Measurements from ENCODE around the gene PPM1N.
A peak's percentile ranks its signal among the peaks of the same experiment; 100 is the strongest.
"Not testable (repeated sequence)": the region's sequence is repeated elsewhere in the genome, so short reads cannot be mapped to it uniquely, and the experiment has no call there.

The PPM1N gene

DNA sequence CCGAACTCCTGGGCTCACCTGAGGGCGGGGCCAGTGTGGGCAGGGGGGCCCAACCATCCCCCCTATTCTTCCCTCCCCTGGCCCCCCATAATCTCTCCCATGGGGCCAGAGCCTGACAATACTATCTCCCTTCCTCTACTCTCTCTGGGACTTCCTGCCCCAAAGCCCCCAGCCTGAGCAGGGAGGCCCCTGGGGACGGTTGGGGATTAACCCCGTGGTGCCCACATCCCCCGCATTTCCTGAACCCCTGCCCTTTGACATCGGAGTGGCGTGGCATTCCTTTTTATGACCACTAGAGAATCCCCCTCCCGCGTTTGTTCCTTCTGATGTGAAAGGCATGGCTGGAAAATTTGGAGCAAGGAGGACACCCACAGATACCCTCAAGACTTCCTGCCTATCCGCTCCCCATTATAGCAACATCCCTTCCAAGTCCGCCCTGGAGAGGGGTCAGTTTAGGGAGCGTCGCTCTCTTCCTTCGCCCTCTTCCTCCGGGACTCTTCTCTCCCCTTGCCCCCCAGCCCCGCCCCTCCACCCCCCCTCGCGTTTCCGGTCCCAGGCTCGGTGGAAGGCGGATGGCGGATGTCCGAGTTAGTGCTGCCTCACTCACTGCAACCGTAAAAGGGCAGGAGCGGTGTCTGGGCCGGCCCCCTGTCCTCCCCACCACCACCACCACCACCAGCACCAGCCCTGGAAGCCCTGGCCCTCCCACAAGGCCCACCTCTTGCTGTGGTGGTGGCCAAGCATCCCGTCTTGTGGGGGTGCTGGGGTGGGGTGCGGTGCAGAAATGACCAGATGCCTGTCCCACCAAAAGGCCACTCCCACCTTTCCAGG is 10.8 kb downstream of the PPM1N start:
- DNase-seq (ENCODE audit: low read depth in 1 of 2, low spot score in 1 of 2): peak in 1 of 2 experiments; percentile 61
- in situ Hi-C loops (cut with HindIII; ENCODE audit: low pct_unique_long_range_greater_than_20kb, low sequenced_read_pairs): no loop called here
- no peak for TF ChIP-seq JUND (IDR thresholded peaks at IDR 0.05; ENCODE audit: low read depth)

DNA sequence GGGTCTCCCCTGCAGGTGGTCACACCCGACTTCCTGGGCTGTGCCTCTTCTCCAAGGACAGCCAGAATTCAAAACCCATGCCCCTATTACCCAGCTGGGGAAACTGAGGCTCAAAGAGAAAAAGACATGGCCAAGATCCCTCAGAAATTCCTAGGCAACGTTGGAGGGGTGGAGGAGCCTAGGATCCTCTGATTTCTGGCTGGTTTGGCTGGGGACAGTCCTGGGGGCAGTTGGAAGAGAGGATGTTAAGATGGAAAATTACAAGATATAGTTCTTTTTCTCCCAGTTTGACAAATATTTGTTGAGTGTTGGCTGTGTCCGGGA is 11.4 kb downstream of the PPM1N start:
- TF ChIP-seq JUND (IDR thresholded peaks at IDR 0.05; ENCODE audit: low read depth): no peak

GRCh38 chr19:45510352-45510751 is 12.1 kb downstream of the PPM1N start:
- in situ Hi-C loops (cut with HindIII; ENCODE audit: low pct_unique_long_range_greater_than_20kb, low sequenced_read_pairs); DNase-seq (ENCODE audit: low read depth in 1 of 2, low spot score in 1 of 2): not testable (repeated sequence)

More for the DNA sequence above, 11.4 kb downstream of the PPM1N start:
- no peak for DNase-seq (ENCODE audit: low read depth in 1 of 2, low spot score in 1 of 2)
- in situ Hi-C loops (cut with HindIII; ENCODE audit: low pct_unique_long_range_greater_than_20kb, low sequenced_read_pairs): no loop called here

DNA sequence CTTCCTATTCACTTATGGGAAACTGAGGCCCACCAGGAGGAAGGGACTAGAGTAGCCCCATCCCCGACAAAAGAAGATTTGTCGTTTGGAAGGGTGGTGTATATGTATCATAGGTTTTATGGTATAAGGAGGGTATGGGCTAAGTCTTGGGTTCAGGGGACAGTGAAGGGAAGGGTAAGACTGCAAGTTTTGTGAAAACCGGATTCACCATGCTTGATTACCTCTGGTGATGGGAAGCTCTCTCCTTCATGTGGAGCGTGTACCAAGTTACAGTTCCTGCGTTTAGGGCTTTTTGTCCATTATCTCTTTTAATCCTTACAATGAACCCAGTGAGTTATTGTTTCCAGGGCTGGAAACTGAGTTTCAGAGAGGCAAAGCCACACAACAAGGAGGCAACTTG is 12.8 kb downstream of the PPM1N start:
- in situ Hi-C loops (cut with HindIII; ENCODE audit: low pct_unique_long_range_greater_than_20kb, low sequenced_read_pairs): no loop called here
- DNase-seq (ENCODE audit: low read depth in 1 of 2, low spot score in 1 of 2): no peak
- TF ChIP-seq JUND (IDR thresholded peaks at IDR 0.05; ENCODE audit: low read depth): no peak

- no peak for TF ChIP-seq JUND (IDR thresholded peaks at IDR 0.05; ENCODE audit: low read depth)
- DNase-seq (ENCODE audit: low read depth in 1 of 2, low spot score in 1 of 2): no peak
- in situ Hi-C loops (cut with HindIII; ENCODE audit: low pct_unique_long_range_greater_than_20kb, low sequenced_read_pairs): no loop called here
Measured at GRCh38 chr19:45512881-45513483, 14.7 kb downstream of the PPM1N start.

DNA sequence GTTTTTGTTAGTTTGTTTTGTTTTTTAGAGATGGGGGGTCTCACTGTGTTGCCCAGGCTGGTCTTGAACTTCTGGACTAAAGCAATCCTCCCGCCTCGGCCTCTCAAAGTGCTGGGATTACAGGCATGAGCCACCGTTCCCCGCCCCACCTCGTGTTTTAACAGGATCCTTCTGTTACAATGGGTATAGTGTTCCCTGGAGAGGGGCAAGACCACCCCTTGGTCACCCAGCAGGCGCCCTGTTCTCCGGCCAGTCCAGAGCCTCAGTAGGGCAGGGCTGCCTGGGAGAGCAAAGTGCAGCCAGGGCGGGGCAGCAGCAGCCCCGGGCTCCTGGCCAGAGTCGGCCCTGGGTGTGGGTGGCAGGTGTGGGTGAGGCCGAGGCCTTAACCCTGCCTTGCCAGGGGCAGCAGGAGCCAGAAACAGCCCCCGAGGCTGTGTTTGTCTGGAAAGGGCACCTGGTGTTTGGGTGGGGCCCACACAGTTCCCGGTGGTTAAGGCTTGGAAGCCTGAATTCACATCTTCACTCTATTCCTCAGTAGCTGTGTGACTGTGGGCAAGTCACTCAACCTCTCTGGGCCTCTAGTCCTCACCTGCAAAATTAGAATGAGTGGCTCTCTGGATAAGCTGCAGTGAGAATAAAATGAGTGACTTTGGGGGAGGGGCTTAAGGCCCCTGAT is 16.3 kb downstream of the PPM1N start:
- DNase-seq (ENCODE audit: low read depth in 1 of 2, low spot score in 1 of 2): no peak
- no peak for TF ChIP-seq JUND (IDR thresholded peaks at IDR 0.05; ENCODE audit: low read depth)

GRCh38 chr19:45515081-45515624 is 16.9 kb downstream of the PPM1N start:
- DNase-seq (ENCODE audit: low read depth in 1 of 2, low spot score in 1 of 2): no peak
- TF ChIP-seq JUND (IDR thresholded peaks at IDR 0.05; ENCODE audit: low read depth): no peak
- in situ Hi-C loops (cut with HindIII; ENCODE audit: low pct_unique_long_range_greater_than_20kb, low sequenced_read_pairs): no loop called here

More for the DNA sequence above, 16.3 kb downstream of the PPM1N start:
- in situ Hi-C loops (cut with HindIII; ENCODE audit: low pct_unique_long_range_greater_than_20kb, low sequenced_read_pairs): no loop called here

GRCh38 chr19:45515807-45516401 is 17.7 kb downstream of the PPM1N start:
- no peak for TF ChIP-seq JUND (IDR thresholded peaks at IDR 0.05; ENCODE audit: low read depth)
- in situ Hi-C loops (cut with HindIII; ENCODE audit: low pct_unique_long_range_greater_than_20kb, low sequenced_read_pairs): no loop called here
- DNase-seq (ENCODE audit: low read depth in 1 of 2, low spot score in 1 of 2): no peak

DNA sequence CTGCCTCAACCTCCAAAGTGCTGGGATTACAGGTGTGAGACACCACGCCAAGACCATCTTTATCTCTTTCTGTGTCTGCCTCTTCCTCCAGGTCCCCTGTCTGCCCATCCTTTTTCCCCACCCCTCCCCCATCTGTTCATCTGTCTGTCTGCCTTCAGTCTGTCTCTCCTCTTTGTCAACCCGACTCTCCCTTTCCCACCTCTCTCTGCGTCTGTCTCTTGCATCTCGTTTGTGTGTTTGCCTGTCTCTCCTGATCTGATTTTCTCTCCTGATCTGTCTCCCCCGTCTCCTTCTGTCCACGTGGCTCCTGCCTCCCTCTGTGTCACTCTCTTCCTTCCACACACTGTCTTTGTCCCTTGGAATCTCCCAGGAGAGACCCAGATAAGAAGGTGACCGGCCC is 19.0 kb downstream of the PPM1N start:
- TF ChIP-seq JUND (IDR thresholded peaks at IDR 0.05; ENCODE audit: low read depth): no peak
- in situ Hi-C loops (cut with HindIII; ENCODE audit: low pct_unique_long_range_greater_than_20kb, low sequenced_read_pairs): no loop called here
- DNase-seq (ENCODE audit: low read depth in 1 of 2, low spot score in 1 of 2): no peak

GRCh38 chr19:45517641-45518468 is 19.6 kb downstream of the PPM1N start:
- in situ Hi-C loops (cut with HindIII; ENCODE audit: low pct_unique_long_range_greater_than_20kb, low sequenced_read_pairs): no loop called here
- DNase-seq (ENCODE audit: low read depth in 1 of 2, low spot score in 1 of 2): no peak
- TF ChIP-seq JUND (IDR thresholded peaks at IDR 0.05; ENCODE audit: low read depth): no peak

GRCh38 chr19:45518469-45518826 is 20.2 kb downstream of the PPM1N start:
- DNase-seq (ENCODE audit: low read depth in 1 of 2, low spot score in 1 of 2): no peak
- in situ Hi-C loops (cut with HindIII; ENCODE audit: low pct_unique_long_range_greater_than_20kb, low sequenced_read_pairs): no loop called here
- no peak for TF ChIP-seq JUND (IDR thresholded peaks at IDR 0.05; ENCODE audit: low read depth)
